ENCODE data around the gene CNGA4.

- TF ChIP-seq CTCF (IDR thresholded peaks at IDR 0.05), result no peak
- no peak for TF ChIP-seq EZH2 (IDR thresholded peaks at IDR 0.05)
Measured at GRCh38 chr11:6233984-6234386, 4.9 kb upstream of the CNGA4 start.

All from neural progenitor cell (in vitro differentiated cells).